GM10266 (cell line): ENCODE data around the gene RERE.
A peak's percentile ranks its signal among the peaks of the same experiment; 100 is the strongest.

Experiments
- DNase-seq: peaks from one replicate; pipeline ENCODE4 v3.0.0; 2012; ENCODE audit errors: extremely low spot score
- CTCF ChIP-seq: IDR thresholded peaks from 2 replicates; pipeline ENCODE4 v1.5.1; 2012; ENCODE audit warnings: mild to moderate bottlenecking, low read depth; ENCODE audit not compliant: control insufficient read depth, insufficient read depth; ENCODE audit errors: missing control alignments

Gene RERE

DNA sequence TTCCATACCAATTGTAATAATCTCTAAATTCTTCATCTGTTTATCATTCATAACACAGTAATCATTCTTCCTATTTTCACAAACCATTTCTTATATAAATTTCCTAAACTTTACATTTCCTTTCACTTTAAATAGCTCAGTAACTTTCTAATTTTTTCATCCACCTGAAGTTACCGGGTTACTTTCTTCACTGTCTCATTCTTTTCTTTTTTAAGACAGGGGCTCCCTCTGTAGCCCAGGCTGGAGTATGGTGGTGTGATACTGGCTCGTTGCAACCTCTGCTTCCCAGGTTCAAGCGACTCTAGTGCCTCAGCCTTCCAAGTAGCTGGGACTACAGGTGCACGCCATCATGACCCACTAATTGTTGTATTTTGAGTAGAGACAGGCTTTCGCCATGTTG is 41.3 kb downstream of the RERE start:
- no peak for TF ChIP-seq CTCF
- no peak for DNase-seq

DNA sequence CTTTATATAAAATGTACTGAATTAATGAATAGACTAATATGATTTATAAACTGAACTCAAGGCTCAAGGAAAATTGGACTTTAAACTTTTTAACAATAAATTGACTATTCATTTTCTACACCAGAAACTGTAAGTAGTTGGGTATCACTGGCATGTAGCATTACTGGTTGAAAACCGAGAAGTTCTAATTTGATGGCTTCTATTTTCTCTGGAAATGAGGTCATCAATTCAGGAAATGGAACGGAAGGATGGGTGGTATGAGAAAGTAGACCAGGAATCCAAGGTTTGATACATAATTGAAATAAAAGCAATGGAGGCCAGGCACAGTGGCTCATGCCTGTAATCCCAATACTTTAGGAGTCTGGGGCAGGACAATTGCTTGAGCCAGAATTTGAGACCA is 50.4 kb downstream of the RERE start:
- DNase-seq: no peak
- no peak for TF ChIP-seq CTCF

DNA sequence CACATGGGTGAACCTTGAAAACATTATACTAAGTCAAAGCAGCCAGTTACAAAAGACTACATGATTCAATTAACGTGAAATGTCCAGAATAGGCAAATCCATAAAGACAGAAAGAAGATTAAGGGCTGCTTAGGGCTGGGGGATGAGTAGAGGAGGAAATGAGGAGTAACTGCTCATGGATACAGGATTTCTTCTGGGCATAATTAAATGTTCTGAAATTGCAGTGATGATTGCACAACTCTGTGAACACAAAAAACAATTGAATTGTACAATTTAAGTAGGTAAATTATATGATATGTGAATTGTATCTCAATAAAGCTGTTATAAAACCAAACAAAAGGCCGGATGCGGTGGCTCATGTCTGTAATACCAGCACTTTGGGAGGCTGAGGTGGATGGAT is 52.2 kb downstream of the RERE start:
- no peak for DNase-seq
- TF ChIP-seq CTCF: no peak

DNA sequence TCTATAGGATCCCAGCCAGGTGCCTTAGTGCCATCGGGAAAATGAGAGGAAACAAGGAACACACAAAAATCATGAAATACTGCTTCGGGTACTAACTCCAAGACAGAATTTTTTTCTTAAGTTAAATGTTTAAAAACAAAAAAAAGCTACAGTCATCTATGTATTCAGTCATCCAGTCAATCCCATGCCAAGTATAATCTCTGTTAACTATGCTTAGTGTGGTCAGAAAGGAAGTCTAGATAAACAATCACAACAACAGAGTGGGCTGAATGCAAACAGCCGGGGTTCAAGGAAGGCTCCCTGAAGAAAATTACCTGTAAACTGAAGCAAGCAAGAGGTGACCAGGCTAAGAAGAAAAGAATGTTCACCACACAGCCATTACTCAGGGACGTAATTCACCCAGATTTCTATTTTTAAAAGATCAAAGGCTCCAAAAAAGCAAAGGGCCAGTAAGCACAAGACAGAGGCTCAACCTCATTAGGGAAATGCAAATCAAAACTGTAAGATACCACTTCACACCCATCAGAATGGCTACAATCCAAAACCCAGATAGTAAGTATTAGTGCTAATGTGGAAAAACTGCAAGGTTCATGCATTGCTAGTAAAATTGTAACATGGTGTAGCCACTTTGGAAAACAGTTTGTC is 53.0 kb downstream of the RERE start:
- TF ChIP-seq CTCF: no peak
- DNase-seq: peak; percentile 47

GRCh38 chr1:8763888-8764287 is 53.6 kb downstream of the RERE start:
- peak; percentile 22 for TF ChIP-seq CTCF
- peak; percentile 40 for DNase-seq

DNA sequence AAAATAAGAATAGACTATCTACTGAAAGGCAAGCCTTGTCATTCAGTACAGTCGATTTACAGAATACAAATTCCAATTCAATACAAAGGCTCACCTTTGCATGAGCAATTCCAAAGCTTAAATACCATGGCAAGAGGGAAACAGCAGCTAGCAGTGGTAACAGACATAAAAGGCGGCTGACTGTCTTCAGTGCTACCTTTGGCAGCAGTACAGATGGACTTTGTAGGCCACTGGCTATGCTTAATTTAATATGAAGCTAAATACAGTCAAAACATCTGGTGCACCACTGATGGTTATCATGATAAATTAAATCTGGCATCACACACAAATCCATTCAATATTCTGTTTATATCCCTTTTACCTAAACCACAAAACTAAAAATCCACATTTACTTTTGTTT is 62.4 kb downstream of the RERE start:
- no peak for TF ChIP-seq CTCF
- DNase-seq: no peak

DNA sequence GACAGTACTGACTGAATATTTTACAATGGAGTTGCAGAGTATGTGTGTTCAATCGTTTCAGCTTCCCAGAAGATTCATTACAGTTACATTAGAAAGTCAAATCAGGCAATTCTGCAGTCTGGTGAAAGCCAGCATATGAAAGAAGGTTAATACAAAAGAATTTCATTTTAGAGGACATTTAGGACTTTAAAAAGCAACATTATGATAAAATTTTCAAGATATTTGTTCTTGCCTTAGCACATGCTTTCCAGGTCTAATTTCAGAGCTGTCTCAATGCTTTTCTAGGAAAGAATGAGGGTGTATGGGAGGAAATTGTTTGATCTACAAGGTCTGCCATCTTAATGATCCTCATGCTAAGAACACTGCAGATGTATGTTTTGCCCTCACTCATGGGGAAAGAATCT is 63.2 kb downstream of the RERE start:
- no peak for TF ChIP-seq CTCF
- DNase-seq: no peak
